Vagina (tissue), 2 donors: ENCODE data around the gene DAPK3.

Source experiments
- CTCF ChIP-seq, 3 experiments: fragments of 450-650 bp in 2 of 3; fragments of 200-600 bp in 1 of 3; sonication (generic) in 1 of 3; IDR thresholded peaks; one replicate each; pipeline ENCODE4 v1.5.1; 2017 to 2019; ENCODE audit warnings: antibody characterized with exemption in 3 of 3, mild to moderate bottlenecking in 2 of 3, moderate library complexity in 2 of 3
- POLR2A ChIP-seq, 2 donors: fragments of 450-650 bp; IDR thresholded peaks; one replicate each; pipeline ENCODE4 v1.6.1; 2017; ENCODE audit warnings: antibody characterized with exemption in 2 of 2, mild to moderate bottlenecking in 2 of 2, moderate library complexity in 2 of 2
- POLR2AphosphoS5 ChIP-seq, 2 donors: sonication (generic); formaldehyde crosslinking; IDR thresholded peaks; one replicate each; pipeline ENCODE4 v1.9.0; 2017; ENCODE audit warnings: antibody characterized with exemption in 2 of 2, mild to moderate bottlenecking in 2 of 2, low read depth in 1 of 2; ENCODE audit not compliant: insufficient read depth in 1 of 2

DNA sequence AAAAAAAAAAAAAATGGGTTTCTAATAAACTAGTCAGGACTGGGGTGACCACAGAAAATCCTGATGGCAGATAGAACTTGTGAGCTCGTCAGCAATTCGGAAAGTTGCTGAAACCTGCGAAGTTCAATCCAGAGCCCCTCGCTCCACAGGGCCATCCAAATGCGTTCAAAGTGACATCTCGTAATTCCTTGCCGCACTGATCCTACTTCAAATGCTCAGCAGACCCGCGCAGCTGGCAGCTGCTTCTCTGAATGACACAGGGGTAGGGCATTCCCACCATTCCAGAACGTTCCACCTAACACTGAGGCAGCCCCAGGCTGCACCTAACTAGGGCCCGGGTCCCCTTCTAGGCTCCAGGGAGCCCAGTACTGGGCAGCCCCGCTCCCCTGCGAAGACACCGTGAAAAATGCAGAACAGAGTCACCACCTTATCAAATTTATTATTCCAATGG lies 4.8 kb upstream of the DAPK3 start:
- no peak for TF ChIP-seq POLR2AphosphoS5 (IDR thresholded peaks at IDR 0.05; ENCODE audit: insufficient read depth in 1 of 2, low read depth in 1 of 2)
- no peak for TF ChIP-seq CTCF (IDR thresholded peaks at IDR 0.05)
- no peak for TF ChIP-seq POLR2A (IDR thresholded peaks at IDR 0.05)
